CD14-positive monocyte (primary cell): Measurements from ENCODE around the gene MORN1. TPM values are rescaled to one million over a fixed set of nuclear protein-coding genes. Genes with fewer than 3 reads are reported as not detected.

Experiments used
- DNase-seq, 3 donors: peaks; one replicate each; pipeline ENCODE4 v3.0.0-alpha.2; 2011 to 2022
- H2AFZ ChIP-seq: 2 replicates; pipeline ENCODE4 v1.6.0; 2012; ENCODE audit warnings: mild to moderate bottlenecking, low read depth, low read length, inconsistent platforms; ENCODE audit not compliant: insufficient read depth, poor library complexity, severe bottlenecking
- H3K27ac ChIP-seq, 2 donors: 1 replicate in 1 of 2; 2 replicates in 1 of 2; pipeline ENCODE4 v1.5.1; 2012 to 2013; ENCODE audit warnings: low read length in 2 of 2, control low read depth in 1 of 2, inconsistent platforms in 1 of 2, low read depth in 1 of 2, mild to moderate bottlenecking in 1 of 2
- H3K27me3 ChIP-seq, 2 donors: one replicate each; pipeline versions ENCODE4 v1.6.0 to v1.6.1; 2011 to 2013; ENCODE audit warnings: low read length in 2 of 2; ENCODE audit not compliant: control insufficient read depth in 2 of 2, insufficient read depth in 2 of 2
- H3K36me3 ChIP-seq, 2 donors: replicated peaks in 1 of 2; 1 replicate in 1 of 2; 2 replicates in 1 of 2; pipeline versions ENCODE4 v1.5.1 to v1.6.1; 2012 to 2013; ENCODE audit warnings: low read length in 2 of 2, control low read depth in 1 of 2, inconsistent platforms in 1 of 2, mild to moderate bottlenecking in 1 of 2; ENCODE audit not compliant: insufficient read depth in 2 of 2, control insufficient read depth in 1 of 2
- H3K4me1 ChIP-seq, 2 donors: 1 replicate in 1 of 2; 2 replicates in 1 of 2; pipeline versions ENCODE4 v1.5.1 to v1.6.1; 2012 to 2013; ENCODE audit warnings: low read length in 2 of 2, control low read depth in 1 of 2, inconsistent platforms in 1 of 2, mild to moderate bottlenecking in 1 of 2, moderate library complexity in 1 of 2; ENCODE audit not compliant: insufficient read depth in 2 of 2, control insufficient read depth in 1 of 2
- H3K4me2 ChIP-seq: replicated peaks from 2 replicates; pipeline ENCODE3; 2012; ENCODE audit warnings: low read length, moderate library complexity, mild to moderate bottlenecking; ENCODE audit not compliant: poor library complexity, severe bottlenecking; ENCODE audit errors: extremely low read depth
- H3K4me3 ChIP-seq, 3 experiments: fragments of 200-600 bp in 1 of 3; sonication (generic) in 1 of 3; replicated peaks in 1 of 3; 1 replicate in 2 of 3; 2 replicates in 1 of 3; pipeline ENCODE4 v1.5.1; 2011 to 2013; ENCODE audit warnings: low read length in 3 of 3, mild to moderate bottlenecking in 3 of 3, control low read depth in 2 of 3, low read depth in 2 of 3, inconsistent platforms in 1 of 3, moderate library complexity in 1 of 3
- H3K79me2 ChIP-seq: 2 replicates; pipeline ENCODE4 v1.6.0; 2012; ENCODE audit warnings: mild to moderate bottlenecking, control low read depth, inconsistent platforms, low read length, moderate library complexity; ENCODE audit not compliant: insufficient read depth
- H3K9ac ChIP-seq: 2 replicates; pipeline ENCODE4 v1.6.0; 2017; ENCODE audit warnings: low read length, mild to moderate bottlenecking; ENCODE audit not compliant: insufficient read depth, poor library complexity, severe bottlenecking
- H3K9me3 ChIP-seq, 2 donors: replicated peaks in 1 of 2; 1 replicate in 1 of 2; 2 replicates in 1 of 2; pipeline versions ENCODE4 v1.5.1 to v1.6.1; 2012 to 2013; ENCODE audit warnings: low read length in 2 of 2, control low read depth in 1 of 2; ENCODE audit not compliant: control insufficient read depth in 1 of 2, insufficient read depth in 1 of 2
- H4K20me1 ChIP-seq: 2 replicates; pipeline ENCODE4 v1.6.0; 2012; ENCODE audit warnings: mild to moderate bottlenecking, low read length, control low read depth, moderate library complexity; ENCODE audit not compliant: insufficient read depth
- H3K27ac Mint-ChIP-seq, 7 donors: one replicate each; pipeline ENCODE4 v1.8.0; 2020; ENCODE audit warnings: mild to moderate bottlenecking in 7 of 7, mixed read lengths in 7 of 7, moderate library complexity in 6 of 7, inconsistent platforms in 2 of 7
- H3K27me3 Mint-ChIP-seq, 3 donors: one replicate each; pipeline ENCODE4 v1.8.0; 2021 to 2022; ENCODE audit warnings: low read depth in 3 of 3, mild to moderate bottlenecking in 3 of 3, mixed read lengths in 3 of 3, moderate library complexity in 3 of 3, inconsistent platforms in 1 of 3
- H3K36me3 Mint-ChIP-seq, 2 donors: one replicate each; pipeline ENCODE4 v1.8.0; 2020; ENCODE audit warnings: mixed read lengths in 2 of 2, inconsistent platforms in 1 of 2, mild to moderate bottlenecking in 1 of 2
- H3K4me1 Mint-ChIP-seq: one replicate; pipeline ENCODE4 v1.8.0; 2020; ENCODE audit warnings: mild to moderate bottlenecking, mixed read lengths
- H3K4me3 Mint-ChIP-seq, 2 donors: one replicate each; pipeline ENCODE4 v1.8.0; 2020; ENCODE audit warnings: mild to moderate bottlenecking in 2 of 2, mixed read lengths in 2 of 2, moderate library complexity in 1 of 2
- H3K9me3 Mint-ChIP-seq, 7 donors: one replicate each; pipeline ENCODE4 v1.8.0; 2020 to 2022; ENCODE audit warnings: mixed read lengths in 7 of 7, mild to moderate bottlenecking in 6 of 7, moderate library complexity in 6 of 7, inconsistent platforms in 2 of 7
- WGBS: methylation state at CpG from one replicate; pipeline ENCODE4 v1.1.5; 2013; ENCODE audit warnings: missing lambda C conversion rate; ENCODE audit not compliant: insufficient coverage; 5-methylcytosine and 5-hydroxymethylcytosine counted together
- intact Hi-C, 2 donors: fragments of 100-400 bp; cut with micrococcal nuclease; formaldehyde crosslinking; loops; one replicate each; pipeline versions ENCODE4 v1.15.0 to v1.15.1; 2023
- polyA plus RNA-seq, 3 donors: library from polyadenylated mRNA; depleted of rRNA in 1 of 3; unstranded in 2 of 3; stranded (reverse) in 1 of 3; fragments of 300-500 nt in 2 of 3; fragments of >200 nt in 1 of 3; fragmentation: Illumina TruSeq in 2 of 3; gene quantifications; 1 replicate in 2 of 3; 2 replicates in 1 of 3; pipeline ENCODE4 v1.2.3, GENCODE V29; 2012 to 2021
- TF ChIP-seq, protein P1 (sequence below): fragments of 200-600 bp; IDR thresholded peaks from one replicate; pipeline ENCODE4 v1.8.0; 2022; ENCODE audit warnings: antibody characterized with exemption, mild to moderate bottlenecking

MORN1 gene
- polyA plus RNA-seq, 3 donors, result 1.5 to 3.0 (median 1.7) TPM

DNA sequence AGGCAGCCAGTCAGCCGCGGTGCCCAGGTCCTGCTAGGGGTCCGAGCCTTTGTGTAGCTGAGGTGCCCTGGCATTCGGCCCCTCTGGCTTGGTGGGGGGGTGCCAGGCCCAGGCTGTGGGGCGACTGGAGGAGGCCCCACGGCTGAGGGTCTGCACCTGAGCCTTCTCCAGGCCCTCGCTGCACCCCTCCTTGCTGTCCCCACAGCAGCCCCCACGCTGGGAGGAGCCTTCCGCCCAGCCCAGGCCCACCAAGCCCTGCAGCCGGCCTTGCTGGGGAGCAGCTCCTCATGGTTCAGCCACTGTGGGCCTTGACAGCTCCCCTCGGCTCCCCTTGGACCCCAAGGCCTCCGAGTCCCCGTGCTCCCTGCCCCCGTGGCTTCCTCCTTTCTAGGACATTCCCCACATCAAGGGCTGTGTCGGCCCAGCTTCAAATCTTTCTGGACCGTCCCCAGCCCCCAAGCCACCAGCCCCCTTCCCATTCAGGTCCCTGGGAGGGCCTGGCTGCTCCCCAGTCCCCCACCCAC, 67.8 kb downstream of the MORN1 start:
- peaks cover 6 to 16% (median 10%) of the 10 kb centered on the region in 7 donors for H3K9me3 Mint-ChIP-seq
- WGBS, result 95% methylated on average over 12 of the region's 16 CpGs
- Histone ChIP-seq H4K20me1 (no peaks in the 10 kb centered on the region), H3K9ac (no peak overlapping the region), H3K9me3 (peaks cover 9 to 17% of the 10 kb centered on the region in 2 donors), H3K4me3 (no peak overlapping the region), H3K27me3 (peaks cover 0 to 15% of the 10 kb centered on the region in 2 donors), H3K36me3 (no peaks in the 10 kb centered on the region), H3K79me2 (no peaks in the 10 kb centered on the region), H3K4me1 (no peaks in the 10 kb centered on the region), H3K4me2 (no peak overlapping the region), H2AFZ (no peak overlapping the region), H3K27ac (no peak overlapping the region)
- TF ChIP-seq, protein P1, sequence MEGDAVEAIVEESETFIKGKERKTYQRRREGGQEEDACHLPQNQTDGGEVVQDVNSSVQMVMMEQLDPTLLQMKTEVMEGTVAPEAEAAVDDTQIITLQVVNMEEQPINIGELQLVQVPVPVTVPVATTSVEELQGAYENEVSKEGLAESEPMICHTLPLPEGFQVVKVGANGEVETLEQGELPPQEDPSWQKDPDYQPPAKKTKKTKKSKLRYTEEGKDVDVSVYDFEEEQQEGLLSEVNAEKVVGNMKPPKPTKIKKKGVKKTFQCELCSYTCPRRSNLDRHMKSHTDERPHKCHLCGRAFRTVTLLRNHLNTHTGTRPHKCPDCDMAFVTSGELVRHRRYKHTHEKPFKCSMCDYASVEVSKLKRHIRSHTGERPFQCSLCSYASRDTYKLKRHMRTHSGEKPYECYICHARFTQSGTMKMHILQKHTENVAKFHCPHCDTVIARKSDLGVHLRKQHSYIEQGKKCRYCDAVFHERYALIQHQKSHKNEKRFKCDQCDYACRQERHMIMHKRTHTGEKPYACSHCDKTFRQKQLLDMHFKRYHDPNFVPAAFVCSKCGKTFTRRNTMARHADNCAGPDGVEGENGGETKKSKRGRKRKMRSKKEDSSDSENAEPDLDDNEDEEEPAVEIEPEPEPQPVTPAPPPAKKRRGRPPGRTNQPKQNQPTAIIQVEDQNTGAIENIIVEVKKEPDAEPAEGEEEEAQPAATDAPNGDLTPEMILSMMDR, result no peak
- peaks cover 0 to 3% of the 10 kb centered on the region in 2 donors for H3K36me3 Mint-ChIP-seq
- no peaks in the 10 kb centered on the region for H3K4me1 Mint-ChIP-seq
- H3K4me3 Mint-ChIP-seq, result no peak overlapping the region
- no peak overlapping the region for H3K27ac Mint-ChIP-seq
- intact Hi-C loops, result no loop called here
- H3K27me3 Mint-ChIP-seq, result peaks cover 9 to 29% (median 26%) of the 10 kb centered on the region in 3 donors
- no peak for DNase-seq

DNA sequence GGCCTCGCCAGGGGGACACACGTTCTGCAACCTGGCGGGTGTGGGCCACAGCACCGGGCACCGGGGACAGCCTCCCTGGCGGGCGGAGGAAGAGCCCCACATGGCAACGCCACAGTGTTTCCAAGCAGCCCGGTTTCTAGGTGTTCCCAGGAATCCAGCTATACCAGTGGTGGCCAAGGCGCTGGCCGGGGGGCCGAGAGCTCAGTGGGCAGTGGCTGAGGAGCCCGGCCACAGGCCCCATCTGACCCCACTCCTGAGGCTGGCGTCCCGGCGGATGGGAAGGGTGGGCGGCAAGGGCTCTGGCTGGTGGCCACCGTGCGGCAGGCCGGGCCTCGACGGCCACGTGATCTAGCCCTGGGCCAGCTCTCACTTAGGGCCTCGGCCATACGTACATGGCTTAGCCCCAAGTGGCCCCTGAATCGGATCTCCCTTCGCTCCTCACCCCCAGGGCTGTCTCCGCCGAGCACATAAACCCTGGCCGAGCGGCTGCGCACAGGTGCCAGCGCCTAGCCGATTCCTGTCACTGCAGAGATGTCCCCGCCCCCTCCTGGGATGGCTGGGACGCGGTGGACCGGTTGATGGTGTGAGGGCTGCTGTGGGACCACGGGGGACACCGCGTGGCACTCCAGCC, 68.7 kb downstream of the MORN1 start:
- Mint-ChIP-seq H3K36me3 (peaks cover 0 to 3% of the 10 kb centered on the region in 2 donors), H3K27ac (no peak overlapping the region), H3K4me3 (no peak overlapping the region), H3K27me3 (peaks cover 9 to 30% (median 26%) of the 10 kb centered on the region in 3 donors), H3K4me1 (no peaks in the 10 kb centered on the region), H3K9me3 (peaks cover 6 to 16% (median 10%) of the 10 kb centered on the region in 7 donors)
- H3K27ac ChIP-seq, result no peak overlapping the region
- H3K79me2 ChIP-seq, result no peaks in the 10 kb centered on the region
- intact Hi-C loops, result no loop called here
- peaks cover 9 to 17% of the 10 kb centered on the region in 2 donors for H3K9me3 ChIP-seq
- H2AFZ ChIP-seq, result no peak overlapping the region
- no peak overlapping the region for H3K4me2 ChIP-seq
- no peak for DNase-seq
- H4K20me1 ChIP-seq, result no peaks in the 10 kb centered on the region
- 90% methylated on average over 39 of the region's 41 CpGs for WGBS
- H3K27me3 ChIP-seq, result peaks cover 0 to 15% of the 10 kb centered on the region in 2 donors
- H3K4me3 ChIP-seq, result no peak overlapping the region
- no peaks in the 10 kb centered on the region for H3K4me1 ChIP-seq
- H3K9ac ChIP-seq, result no peak overlapping the region
- TF ChIP-seq, protein P1, result no peak
- H3K36me3 ChIP-seq, result no peaks in the 10 kb centered on the region
